PC-3 (cell line): ENCODE measurements around the gene MAP3K21.

ENCODE experiments used
- EZH2phosphoT487 ChIP-seq: fragments of 300-600 bp; sonication (generic); IDR thresholded peaks from 2 replicates; pipeline ENCODE4 v1.6.1; 2018; ENCODE audit warnings: mild to moderate bottlenecking, antibody characterized with exemption, low read length, borderline replicate concordance
- TF ChIP-seq, protein P1 (sequence below): fragments of 300-600 bp; sonication (generic); conservative IDR thresholded peaks from 2 replicates; pipeline ENCODE4 v1.5.1; 2017; ENCODE audit warnings: antibody characterized with exemption, low read depth, mild to moderate bottlenecking, low read length

- TF ChIP-seq, protein P1, sequence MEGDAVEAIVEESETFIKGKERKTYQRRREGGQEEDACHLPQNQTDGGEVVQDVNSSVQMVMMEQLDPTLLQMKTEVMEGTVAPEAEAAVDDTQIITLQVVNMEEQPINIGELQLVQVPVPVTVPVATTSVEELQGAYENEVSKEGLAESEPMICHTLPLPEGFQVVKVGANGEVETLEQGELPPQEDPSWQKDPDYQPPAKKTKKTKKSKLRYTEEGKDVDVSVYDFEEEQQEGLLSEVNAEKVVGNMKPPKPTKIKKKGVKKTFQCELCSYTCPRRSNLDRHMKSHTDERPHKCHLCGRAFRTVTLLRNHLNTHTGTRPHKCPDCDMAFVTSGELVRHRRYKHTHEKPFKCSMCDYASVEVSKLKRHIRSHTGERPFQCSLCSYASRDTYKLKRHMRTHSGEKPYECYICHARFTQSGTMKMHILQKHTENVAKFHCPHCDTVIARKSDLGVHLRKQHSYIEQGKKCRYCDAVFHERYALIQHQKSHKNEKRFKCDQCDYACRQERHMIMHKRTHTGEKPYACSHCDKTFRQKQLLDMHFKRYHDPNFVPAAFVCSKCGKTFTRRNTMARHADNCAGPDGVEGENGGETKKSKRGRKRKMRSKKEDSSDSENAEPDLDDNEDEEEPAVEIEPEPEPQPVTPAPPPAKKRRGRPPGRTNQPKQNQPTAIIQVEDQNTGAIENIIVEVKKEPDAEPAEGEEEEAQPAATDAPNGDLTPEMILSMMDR = no peak
- no peak for TF ChIP-seq EZH2phosphoT487
These were observed 3.8 kb upstream of the MAP3K21 start for GRCh38 chr1:233323718-233324117.
